Measurements from ENCODE around the gene SCGN.

DNA sequence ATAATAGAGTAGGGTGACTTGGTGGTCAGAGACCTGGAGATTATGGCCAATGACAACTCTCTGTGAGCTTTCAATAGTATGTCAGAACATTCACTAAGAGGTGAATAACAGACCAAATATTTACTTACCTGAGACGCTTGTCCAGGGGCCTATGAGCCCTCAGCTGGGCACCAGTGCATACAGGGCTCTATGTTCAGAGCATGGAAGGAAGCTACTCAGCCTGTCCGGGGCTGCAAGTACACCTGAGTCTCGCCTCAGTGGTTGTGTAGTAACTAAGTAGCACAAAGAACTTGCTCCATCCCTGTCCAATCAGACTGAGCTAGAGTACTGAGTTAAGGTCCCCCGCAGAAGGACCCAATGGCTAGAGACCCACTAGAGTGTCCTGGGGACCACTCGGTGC, 11.6 kb upstream of the SCGN start:
- TF ChIP-seq GATA2 (IDR thresholded peaks at IDR 0.05; ENCODE audit: low read depth, low read length) (no peak), GATA3 (IDR thresholded peaks at IDR 0.05; ENCODE audit: low read depth, low read length) (no peak)
